Activated CD4-positive, alpha-beta T cell treated with anti-CD3 and anti-CD28 coated beads, Interleukin-10, Interleukin-2, amounts not matched to agents 100 ng/mL and 50 ng/mL, durations not matched to agents 16 hours and 8 hours (primary cell): ENCODE data around the gene SMYD3.
"Not testable (repeated sequence)": the region's sequence is repeated elsewhere in the genome, so short reads cannot be mapped to it uniquely, and the experiment has no call there.

Experiments used
- DNase-seq: peaks from one replicate; pipeline ENCODE4 v3.0.0-alpha.2; 2020

SMYD3 gene

GRCh38 chr1:245777752-245778151, 729.3 kb downstream of the SMYD3 start:
- DNase-seq, result no peak

GRCh38 chr1:245776694-245777332, 730.3 kb downstream of the SMYD3 start:
- no peak for DNase-seq

GRCh38 chr1:245776139-245776538, 730.9 kb downstream of the SMYD3 start:
- DNase-seq, result no peak

GRCh38 chr1:245774931-245775330, 732.1 kb downstream of the SMYD3 start:
- DNase-seq, result not testable (repeated sequence)

- no peak for DNase-seq
These were observed 732.9 kb downstream of the SMYD3 start for GRCh38 chr1:245774196-245774595.

GRCh38 chr1:245773344-245773743, 733.7 kb downstream of the SMYD3 start:
- no peak for DNase-seq

GRCh38 chr1:245772739-245773138, 734.3 kb downstream of the SMYD3 start:
- DNase-seq, result no peak

GRCh38 chr1:245772325-245772724, 734.8 kb downstream of the SMYD3 start:
- DNase-seq, result no peak

GRCh38 chr1:245771511-245772281, 735.4 kb downstream of the SMYD3 start:
- DNase-seq, result no peak

GRCh38 chr1:245770156-245770555, 736.9 kb downstream of the SMYD3 start:
- DNase-seq, result no peak

- no peak for DNase-seq
These were observed 738.5 kb downstream of the SMYD3 start for GRCh38 chr1:245768596-245768995.

- DNase-seq, result no peak
These were observed 741.7 kb downstream of the SMYD3 start for GRCh38 chr1:245765230-245766000.

GRCh38 chr1:245763873-245764331, 743.2 kb downstream of the SMYD3 start:
- DNase-seq, result no peak

GRCh38 chr1:245762396-245762910, 744.6 kb downstream of the SMYD3 start:
- DNase-seq, result no peak

GRCh38 chr1:245760301-245760700, 746.8 kb downstream of the SMYD3 start:
- no peak for DNase-seq

GRCh38 chr1:245754463-245754961, 752.6 kb downstream of the SMYD3 start:
- DNase-seq, result no peak

GRCh38 chr1:245753807-245754206, 753.3 kb downstream of the SMYD3 start:
- no peak for DNase-seq

- DNase-seq, result no peak
These were observed 754.5 kb downstream of the SMYD3 start for GRCh38 chr1:245752561-245752960.

GRCh38 chr1:245751726-245752470, 755.2 kb downstream of the SMYD3 start:
- no peak for DNase-seq

GRCh38 chr1:245751116-245751515, 756.0 kb downstream of the SMYD3 start:
- DNase-seq, result no peak

GRCh38 chr1:245750261-245750660, 756.8 kb downstream of the SMYD3 start:
- DNase-seq, result no peak

- no peak for DNase-seq
These were observed 758.0 kb downstream of the SMYD3 start for GRCh38 chr1:245749053-245749452.
